ENCODE results near the gene FGD2. TPM values are rescaled to one million over a fixed set of nuclear protein-coding genes. Genes with fewer than 3 reads are reported as not detected.

The FGD2 gene
- total RNA-seq, 4 donors from 2014 or later = 13.1 to 46.4 (median 29.6) TPM

DNA sequence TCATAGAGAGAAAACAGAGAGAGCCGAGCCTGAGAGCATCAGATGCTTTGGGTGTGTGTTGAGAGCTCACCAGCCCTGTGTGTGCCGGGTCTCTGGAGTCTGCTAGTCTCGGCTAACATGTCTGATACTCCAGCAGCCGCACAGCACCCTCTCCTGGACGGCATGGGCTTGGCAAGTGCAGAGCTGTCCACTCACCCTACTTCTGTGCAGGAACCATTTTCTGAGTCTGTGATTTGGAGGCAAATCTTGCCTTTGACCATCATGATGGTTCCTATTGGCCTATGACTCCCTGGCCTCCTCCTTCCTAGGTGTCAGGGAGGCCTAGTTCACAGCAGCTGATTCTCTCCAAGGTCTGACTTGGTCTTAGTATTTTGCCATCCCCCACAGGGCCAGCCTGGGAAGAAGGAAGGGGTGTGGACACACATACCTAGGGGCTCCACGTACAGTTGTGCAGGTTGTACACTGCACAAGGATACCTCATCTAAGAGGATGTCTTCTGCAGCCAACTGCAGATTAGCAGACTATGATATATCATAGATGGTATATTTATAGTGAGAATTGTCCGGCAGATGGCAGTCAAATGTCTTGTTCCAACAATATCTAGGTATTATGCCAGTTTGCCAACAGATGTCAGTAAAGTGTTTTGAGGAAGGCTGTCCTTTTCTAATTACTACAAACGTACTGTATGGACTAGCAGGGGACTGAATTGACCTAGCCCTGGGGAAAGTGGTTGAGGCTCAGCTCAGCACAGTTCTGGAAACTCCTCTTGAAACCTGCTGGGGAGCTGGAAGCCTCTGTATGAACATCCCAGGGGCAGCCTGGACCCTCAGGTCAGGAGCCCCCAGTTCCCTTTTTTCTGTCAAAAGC lies 13.0 kb downstream of the FGD2 start:
- H3K36me3 ChIP-seq = no peaks in the 10 kb centered on the region
- 5 to 20% methylated on average over 1 to 8 of the region's 8 CpGs for WGBS, 2 donors (ENCODE audit: low coverage in 1 of 2)
- TF ChIP-seq POLR2AphosphoS5 (IDR thresholded peaks at IDR 0.05) (no peak), CTCF (IDR thresholded peaks at IDR 0.05) (peak; percentile 83 to 93 (median 89)), EP300 (IDR thresholded peaks at IDR 0.05; ENCODE audit: low read depth) (no peak)
- intact Hi-C loops (cut with DNase I; ENCODE audit: low total_unique reads) = loop anchor here (5.0 kb wide), 1 partner anchor 36 kb away; no protein-coding TSS in a partner anchor
- peak; percentile 92 for DNase-seq
- H3K27ac ChIP-seq = peak overlapping the region; percentile 30 to 45 (median 42)
- no peaks in the 10 kb centered on the region for H3K27me3 ChIP-seq
- H3K9me3 ChIP-seq = no peaks in the 10 kb centered on the region
- in situ Hi-C loops (cut with MboI; ENCODE audit: low pct_ligation_motif_present in 1 of 4, low pct_unique_long_range_greater_than_20kb in 1 of 4, low sequenced_read_pairs in 3 of 4) = loop anchor here (10.0 to 25.0 kb wide), 4 partner anchors 131 to 256 kb away; partner anchors contain the start of gene C6orf89 (in 3 of the 4)
- H3K4me1 ChIP-seq = peaks cover 0 to 19% (median 8%) of the 10 kb centered on the region in 4 donors
- no peak overlapping the region for H3K4me3 ChIP-seq

DNA sequence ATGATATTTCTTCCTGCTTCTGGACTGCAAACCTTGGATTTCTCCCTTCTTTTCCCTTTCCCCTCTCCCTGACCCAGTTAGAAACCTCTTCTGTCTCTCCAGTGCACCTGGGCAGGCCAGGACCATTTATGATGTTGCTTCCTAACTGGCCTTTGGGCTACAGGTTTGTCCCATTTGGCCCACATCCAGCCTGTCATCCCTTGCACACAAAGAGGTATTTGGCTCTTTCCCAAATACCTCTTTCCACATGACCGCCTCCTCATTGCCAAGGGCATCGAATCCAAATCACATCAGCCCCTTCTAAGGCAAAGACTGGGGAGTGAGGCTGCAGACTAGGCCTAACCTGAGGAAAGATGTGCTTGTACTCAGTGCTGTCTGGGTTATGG lies 13.6 kb downstream of the FGD2 start:
- Histone ChIP-seq H3K27me3 (no peaks in the 10 kb centered on the region), H3K4me3 (no peak overlapping the region), H3K4me1 (peaks cover 0 to 19% (median 8%) of the 10 kb centered on the region in 4 donors), H3K9me3 (no peaks in the 10 kb centered on the region), H3K36me3 (no peaks in the 10 kb centered on the region), H3K27ac (peak overlapping the region in 3 of 4 donors; percentile 10 to 43 (median 29))
- DNase-seq = no peak
- intact Hi-C loops (cut with DNase I; ENCODE audit: low total_unique reads) = loop anchor here (5.0 kb wide), 1 partner anchor 37 kb away; no protein-coding TSS in a partner anchor
- in situ Hi-C loops (cut with MboI; ENCODE audit: low pct_ligation_motif_present in 1 of 4, low pct_unique_long_range_greater_than_20kb in 1 of 4, low sequenced_read_pairs in 3 of 4) = loop anchor here (10.0 to 25.0 kb wide), 4 partner anchors 132 to 257 kb away; partner anchors contain the start of gene C6orf89 (in 3 of the 4)
- WGBS, 2 donors (ENCODE audit: low coverage in 1 of 2) = 34% methylated on average over 2 of the region's 2 CpGs; no CpG with 5 or more reads in 1 of the 2 donors
- TF ChIP-seq CTCF (IDR thresholded peaks at IDR 0.05) (no peak), POLR2AphosphoS5 (IDR thresholded peaks at IDR 0.05) (no peak), EP300 (IDR thresholded peaks at IDR 0.05; ENCODE audit: low read depth) (no peak), POLR2A (IDR thresholded peaks at IDR 0.05) (no peak)

DNA sequence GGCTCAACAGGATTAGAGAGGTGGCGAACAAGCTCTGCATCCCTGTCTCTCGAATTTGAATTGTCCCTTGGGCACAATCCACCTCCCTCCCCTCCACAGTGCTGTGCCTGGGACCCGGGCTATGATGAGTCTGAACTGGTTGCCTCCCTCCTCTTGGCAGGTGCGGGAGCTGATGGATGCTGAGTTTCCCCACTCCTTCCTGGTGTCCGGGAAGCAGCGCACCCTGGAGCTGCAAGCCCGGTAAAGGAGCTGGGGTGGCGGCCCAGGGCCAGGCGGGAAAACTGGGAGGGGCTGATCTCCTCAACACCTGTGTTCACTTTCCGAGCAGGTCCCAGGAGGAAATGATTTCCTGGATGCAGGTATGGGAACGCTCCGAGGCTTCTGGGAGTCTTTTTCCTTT lies 14.9 kb downstream of the FGD2 start:
- no peak overlapping the region for H3K27ac ChIP-seq
- no peaks in the 10 kb centered on the region for H3K27me3 ChIP-seq

More for the DNA sequence above, 14.9 kb downstream of the FGD2 start:
- Histone ChIP-seq H3K4me1 (peaks cover 0 to 19% (median 8%) of the 10 kb centered on the region in 4 donors), H3K9me3 (no peaks in the 10 kb centered on the region), H3K4me3 (no peak overlapping the region), H3K36me3 (no peaks in the 10 kb centered on the region)
- intact Hi-C loops (cut with DNase I; ENCODE audit: low total_unique reads) = no loop called here
- in situ Hi-C loops (cut with MboI; ENCODE audit: low pct_ligation_motif_present in 1 of 4, low pct_unique_long_range_greater_than_20kb in 1 of 4, low sequenced_read_pairs in 3 of 4) = loop anchor here (10.0 to 25.0 kb wide), 4 partner anchors 133 to 258 kb away; partner anchors contain the start of gene C6orf89 (in 3 of the 4)
- TF ChIP-seq POLR2AphosphoS5 (IDR thresholded peaks at IDR 0.05) (no peak), POLR2A (IDR thresholded peaks at IDR 0.05) (no peak), EP300 (IDR thresholded peaks at IDR 0.05; ENCODE audit: low read depth) (no peak), CTCF (IDR thresholded peaks at IDR 0.05) (no peak)
- peak; percentile 71 for DNase-seq
- whole genome bisulfite sequencing, 2 donors (ENCODE audit: low coverage in 1 of 2) = 37 to 59% methylated on average over 2 to 12 of the region's 12 CpGs

All from transverse colon (tissue), 4 donors.